ENCODE data around the gene POLR3K. TPM values are rescaled to one million over a fixed set of nuclear protein-coding genes. Genes with fewer than 3 reads are reported as not detected.

The POLR3K gene
- total and polyA plus RNA-seq, 2 donors (not counting 1 experiment from before 2014, with no cell fraction given): 3.3 to 12.9 TPM

DNA sequence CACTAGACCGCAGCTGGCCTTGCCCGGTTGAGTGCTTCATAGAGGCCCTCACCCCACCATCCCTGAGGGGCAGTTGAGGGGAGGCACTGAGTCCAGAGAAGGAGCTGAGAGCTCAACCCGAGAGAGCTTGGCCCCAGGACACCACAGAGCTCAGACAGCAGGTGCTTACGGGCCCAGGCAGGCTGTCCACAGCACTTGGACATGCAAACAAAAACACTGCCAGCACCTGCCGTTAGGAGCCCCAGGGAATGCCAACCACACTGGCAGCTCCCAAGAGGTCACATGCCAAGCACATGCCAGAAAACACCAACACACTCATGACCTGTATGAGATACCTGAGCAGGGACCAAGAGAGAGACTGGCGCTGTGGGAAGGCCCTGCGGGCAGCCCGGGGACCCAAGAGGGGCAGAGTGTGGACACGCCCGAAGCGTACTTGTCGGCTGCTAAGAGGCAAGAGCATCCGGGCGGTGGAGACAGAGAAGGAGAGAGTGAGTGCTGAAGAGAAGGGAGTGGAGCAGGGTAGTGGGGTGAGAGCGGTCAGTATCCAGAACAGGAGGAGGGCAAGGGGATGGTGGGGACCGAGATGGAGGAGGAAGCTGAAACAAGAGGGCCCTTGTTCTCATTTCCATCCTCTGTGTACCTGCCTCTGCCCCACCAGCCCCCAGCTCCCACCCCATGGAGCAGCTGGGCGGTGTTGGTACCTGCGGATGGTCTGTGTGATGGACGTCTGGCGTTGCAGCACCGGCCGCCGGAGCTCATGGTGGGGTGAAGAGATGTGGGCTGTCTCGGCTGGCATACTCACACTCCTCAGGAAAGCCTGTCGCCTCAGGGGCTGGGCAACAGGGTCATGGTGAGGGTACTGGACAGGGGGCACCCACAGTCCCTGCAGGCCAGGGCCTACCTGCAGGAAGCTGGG is 10.8 kb upstream of the POLR3K start:
- peaks cover 48% of the 10 kb centered on the region for H3K79me2 ChIP-seq (ENCODE audit: control insufficient read depth, insufficient read depth, low read length)
- no peaks in the 10 kb centered on the region for H4K20me1 ChIP-seq (ENCODE audit: control insufficient read depth, extremely low read depth, insufficient read depth, low read length)

DNA sequence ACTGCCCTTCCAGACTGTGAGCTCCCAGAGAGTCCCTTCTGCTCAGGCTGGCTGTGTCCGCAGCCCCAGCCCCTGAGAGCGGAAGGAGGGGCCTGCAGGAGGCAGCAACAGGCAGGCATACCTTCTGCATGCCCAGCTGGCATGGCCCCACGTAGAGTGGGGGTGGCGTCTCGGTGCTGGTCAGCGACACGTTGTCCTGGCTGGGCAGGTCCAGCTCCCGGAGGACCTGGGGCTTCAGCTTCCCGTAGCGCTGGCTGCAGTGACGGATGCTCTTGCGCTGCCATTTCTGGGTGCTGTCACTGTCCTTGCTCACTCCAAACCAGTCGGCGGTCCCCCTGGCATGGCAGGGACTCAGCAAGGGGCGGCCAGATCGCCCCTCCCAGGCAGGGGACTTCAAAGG is 10.1 kb upstream of the POLR3K start:
- TF ChIP-seq, protein P1, sequence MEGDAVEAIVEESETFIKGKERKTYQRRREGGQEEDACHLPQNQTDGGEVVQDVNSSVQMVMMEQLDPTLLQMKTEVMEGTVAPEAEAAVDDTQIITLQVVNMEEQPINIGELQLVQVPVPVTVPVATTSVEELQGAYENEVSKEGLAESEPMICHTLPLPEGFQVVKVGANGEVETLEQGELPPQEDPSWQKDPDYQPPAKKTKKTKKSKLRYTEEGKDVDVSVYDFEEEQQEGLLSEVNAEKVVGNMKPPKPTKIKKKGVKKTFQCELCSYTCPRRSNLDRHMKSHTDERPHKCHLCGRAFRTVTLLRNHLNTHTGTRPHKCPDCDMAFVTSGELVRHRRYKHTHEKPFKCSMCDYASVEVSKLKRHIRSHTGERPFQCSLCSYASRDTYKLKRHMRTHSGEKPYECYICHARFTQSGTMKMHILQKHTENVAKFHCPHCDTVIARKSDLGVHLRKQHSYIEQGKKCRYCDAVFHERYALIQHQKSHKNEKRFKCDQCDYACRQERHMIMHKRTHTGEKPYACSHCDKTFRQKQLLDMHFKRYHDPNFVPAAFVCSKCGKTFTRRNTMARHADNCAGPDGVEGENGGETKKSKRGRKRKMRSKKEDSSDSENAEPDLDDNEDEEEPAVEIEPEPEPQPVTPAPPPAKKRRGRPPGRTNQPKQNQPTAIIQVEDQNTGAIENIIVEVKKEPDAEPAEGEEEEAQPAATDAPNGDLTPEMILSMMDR (conservative IDR thresholded peaks at IDR 0.05 in 1 of 2, IDR thresholded peaks at IDR 0.05 in 1 of 2; ENCODE audit: low read depth in 1 of 2, low read length in 2 of 2): no peak
- TF ChIP-seq EZH2 (IDR thresholded peaks at IDR 0.05; ENCODE audit: low read length, missing control alignments): no peak
- Histone ChIP-seq H3K36me3 (ENCODE audit: control insufficient read depth, insufficient read depth, low read length) (peaks cover 46% of the 10 kb centered on the region), H3K4me1 (ENCODE audit: control insufficient read depth, extremely low read depth, insufficient read depth, low read length) (peaks cover 23% of the 10 kb centered on the region), H3K4me3 (replicated peaks in 1 of 4; ENCODE audit: control extremely low read depth in 1 of 4, insufficient read depth in 1 of 4, low read depth in 3 of 4, low read length in 4 of 4) (no peak overlapping the region), H3K4me2 (ENCODE audit: extremely low read depth, insufficient read depth, low read length) (no peak overlapping the region), H4K20me1 (ENCODE audit: control insufficient read depth, extremely low read depth, insufficient read depth, low read length) (no peaks in the 10 kb centered on the region), H3K9me3 (ENCODE audit: control insufficient read depth, insufficient read depth, low read depth, low read length) (no peaks in the 10 kb centered on the region), H3K27me3 (ENCODE audit: control insufficient read depth, insufficient read depth, low read length) (no peaks in the 10 kb centered on the region), H2AFZ (ENCODE audit: low read length) (no peak overlapping the region), H3K79me2 (ENCODE audit: control insufficient read depth, insufficient read depth, low read length) (peaks cover 40% of the 10 kb centered on the region), H3K27ac (ENCODE audit: insufficient read depth, low read length) (no peak overlapping the region), H3K9ac (ENCODE audit: insufficient read depth, low read length) (no peak overlapping the region)
- DNase-seq (ENCODE audit: low read depth in 2 of 2): no peak

More for the DNA sequence above, 10.8 kb upstream of the POLR3K start:
- H3K9me3 ChIP-seq (ENCODE audit: control insufficient read depth, insufficient read depth, low read depth, low read length): no peaks in the 10 kb centered on the region
- no peak overlapping the region for H3K4me2 ChIP-seq (ENCODE audit: extremely low read depth, insufficient read depth, low read length)
- H2AFZ ChIP-seq (ENCODE audit: low read length): no peak overlapping the region
- no peak for DNase-seq (ENCODE audit: low read depth in 2 of 2)
- H3K9ac ChIP-seq (ENCODE audit: insufficient read depth, low read length): no peak overlapping the region
- H3K4me1 ChIP-seq (ENCODE audit: control insufficient read depth, extremely low read depth, insufficient read depth, low read length): peaks cover 31% of the 10 kb centered on the region
- no peak overlapping the region for H3K27ac ChIP-seq (ENCODE audit: insufficient read depth, low read length)
- no peak overlapping the region for H3K4me3 ChIP-seq (replicated peaks in 1 of 4; ENCODE audit: control extremely low read depth in 1 of 4, insufficient read depth in 1 of 4, low read depth in 3 of 4, low read length in 4 of 4)
- no peak for TF ChIP-seq EZH2 (IDR thresholded peaks at IDR 0.05; ENCODE audit: low read length, missing control alignments)
- TF ChIP-seq, protein P1 (conservative IDR thresholded peaks at IDR 0.05 in 1 of 2, IDR thresholded peaks at IDR 0.05 in 1 of 2; ENCODE audit: low read depth in 1 of 2, low read length in 2 of 2): no peak
- peaks cover 39% of the 10 kb centered on the region for H3K36me3 ChIP-seq (ENCODE audit: control insufficient read depth, insufficient read depth, low read length)
- no peaks in the 10 kb centered on the region for H3K27me3 ChIP-seq (ENCODE audit: control insufficient read depth, insufficient read depth, low read length)

DNA sequence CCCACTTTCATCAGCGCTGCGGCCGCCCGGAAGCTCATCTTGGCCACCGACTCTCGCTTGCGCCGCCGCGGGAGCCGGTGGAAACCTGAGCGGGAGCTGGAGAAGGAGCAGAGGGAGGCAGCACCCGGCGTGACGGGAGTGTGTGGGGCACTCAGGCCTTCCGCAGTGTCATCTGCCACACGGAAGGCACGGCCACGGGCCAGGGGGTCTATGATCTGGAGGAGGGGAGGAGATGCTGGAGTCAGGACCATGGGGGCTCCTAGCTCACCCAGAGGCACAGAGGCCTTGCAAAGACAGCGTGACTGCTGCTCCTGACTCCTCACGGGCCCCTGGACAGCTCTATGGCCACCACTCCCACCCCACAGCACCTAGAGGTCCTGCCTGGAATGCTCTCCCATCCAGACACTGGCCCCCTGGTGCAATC is 9.6 kb upstream of the POLR3K start:
- DNase-seq (ENCODE audit: low read depth in 2 of 2): no peak
- Histone ChIP-seq H3K4me1 (ENCODE audit: control insufficient read depth, extremely low read depth, insufficient read depth, low read length) (peaks cover 19% of the 10 kb centered on the region), H3K27ac (ENCODE audit: insufficient read depth, low read length) (no peak overlapping the region), H4K20me1 (ENCODE audit: control insufficient read depth, extremely low read depth, insufficient read depth, low read length) (no peaks in the 10 kb centered on the region), H3K9ac (ENCODE audit: insufficient read depth, low read length) (no peak overlapping the region), H2AFZ (ENCODE audit: low read length) (no peak overlapping the region), H3K4me3 (replicated peaks in 1 of 4; ENCODE audit: control extremely low read depth in 1 of 4, insufficient read depth in 1 of 4, low read depth in 3 of 4, low read length in 4 of 4) (no peak overlapping the region), H3K4me2 (ENCODE audit: extremely low read depth, insufficient read depth, low read length) (no peak overlapping the region), H3K9me3 (ENCODE audit: control insufficient read depth, insufficient read depth, low read depth, low read length) (no peaks in the 10 kb centered on the region), H3K79me2 (ENCODE audit: control insufficient read depth, insufficient read depth, low read length) (peaks cover 36% of the 10 kb centered on the region), H3K27me3 (ENCODE audit: control insufficient read depth, insufficient read depth, low read length) (no peaks in the 10 kb centered on the region), H3K36me3 (ENCODE audit: control insufficient read depth, insufficient read depth, low read length) (peaks cover 51% of the 10 kb centered on the region)
- TF ChIP-seq, protein P1 (conservative IDR thresholded peaks at IDR 0.05 in 1 of 2, IDR thresholded peaks at IDR 0.05 in 1 of 2; ENCODE audit: low read depth in 1 of 2, low read length in 2 of 2): no peak
- TF ChIP-seq EZH2 (IDR thresholded peaks at IDR 0.05; ENCODE audit: low read length, missing control alignments): no peak

Measured in fibroblast of lung (primary cell).